Adrenal gland (tissue), 12 donors: Measurements from ENCODE around the gene IRF9. TPM values are rescaled to one million over a fixed set of nuclear protein-coding genes. Genes with fewer than 3 reads are reported as not detected.

Experiments used
- DNase-seq, 7 donors: peaks; one replicate each; pipeline ENCODE4 v3.0.0-alpha.2; 2019 to 2020
- H3K27ac ChIP-seq, 5 donors: fragments of 200-600 bp; sonication (generic) in 4 of 5; 1 replicate in 3 of 5; 2 replicates in 2 of 5; pipeline versions ENCODE4 v1.5.1 to v1.8.0; 2016 to 2020; ENCODE audit warnings: mild to moderate bottlenecking in 1 of 5
- H3K27me3 ChIP-seq: fragments of 200-600 bp; 2 replicates; pipeline ENCODE4 v1.8.0; 2021
- H3K36me3 ChIP-seq, 2 donors: fragments of 200-600 bp; replicated peaks in 1 of 2; 1 replicate in 1 of 2; 2 replicates in 1 of 2; pipeline versions ENCODE4 v1.5.1 to v1.8.0; 2018 to 2022
- H3K4me1 ChIP-seq, 2 donors: fragments of 200-600 bp; replicated peaks in 1 of 2; 1 replicate in 1 of 2; 2 replicates in 1 of 2; pipeline versions ENCODE4 v1.5.1 to v1.8.0; 2018 to 2021
- H3K4me3 ChIP-seq, 4 donors: fragments of 200-600 bp; sonication (generic) in 3 of 4; one replicate each; pipeline ENCODE4 v1.5.1; 2016 to 2018
- H3K9me3 ChIP-seq, 3 donors: fragments of 200-600 bp; sonication (generic) in 1 of 3; replicated peaks in 1 of 3; 1 replicate in 2 of 3; 2 replicates in 1 of 3; pipeline versions ENCODE4 v1.5.1 to v1.8.0; 2016 to 2021
- CTCF ChIP-seq, 6 experiments: fragments of 450-650 bp in 4 of 6; fragments of 200-600 bp in 2 of 6; sonication (generic) in 1 of 6; IDR thresholded peaks; 1 replicate in 5 of 6; 2 replicates in 1 of 6; pipeline versions ENCODE4 v1.5.1 to v1.8.0; 2016 to 2021; ENCODE audit warnings: antibody characterized with exemption in 6 of 6, mild to moderate bottlenecking in 2 of 6, moderate library complexity in 1 of 6
- POLR2A ChIP-seq, 2 donors: fragments of 450-650 bp; IDR thresholded peaks; one replicate each; pipeline ENCODE4 v1.6.1; 2017; ENCODE audit warnings: antibody characterized with exemption in 2 of 2, mild to moderate bottlenecking in 2 of 2, moderate library complexity in 1 of 2
- WGBS, 4 donors: extraction: QIAGEN DNeasy Blood & Tissue Kit in 2 of 4; methylation state at CpG; one replicate each; pipeline versions ENCODE4 v1.1.5 to v1.1.7; 2013 to 2017; 5-methylcytosine and 5-hydroxymethylcytosine counted together
- intact Hi-C, 2 donors: fragments of 100-400 bp; cut with DNase I; formaldehyde crosslinking; loops; one replicate each; pipeline versions ENCODE4 v1.14.1 to v1.15.0; 2022 to 2023
- polyA plus RNA-seq, 3 donors: library from polyadenylated mRNA; stranded (reverse); fragments of 200-250 nt in 2 of 3; fragments of 350-450 nt in 1 of 3; fragmentation: Illumina TruSeq in 1 of 3; extraction: RNeasy Lipid Tissue Mini Kit (QIAGEN cat#74804) in 1 of 3; gene quantifications; one replicate each; pipeline ENCODE4 v1.2.3, GENCODE V29; 2013 to 2014
- total RNA-seq, 9 donors: library from RNA; depleted of rRNA in 4 of 9; stranded (reverse); fragments of >200 nt in 4 of 9; fragments of 120-200 nt in 1 of 9; fragmentation: NEBNext Ultra II Directional in 1 of 9; extraction: Animal tissue kit (Norgen Biotek cat#: 25700) in 1 of 9; gene quantifications; one replicate each; pipeline versions ENCODE4 v1.1.0 to v1.2.4, GENCODE V29; 2013 to 2023
- donor health status: healthy with polysubstance abuse.
- donor health status: Bipolar disorder and iron deficiency.
- donor health status: DM: yes; HTN: yes; CAD: no.
- donor health status: DM: no; HTN: no; CAD: no.
- donor health status: DM: no; HTN: no; CAD: no.
- donor health status: DM: yes; HTN: yes; CAD: no.

Gene IRF9
- total and polyA plus RNA-seq, 12 donors, result 32.4 to 151 (median 103) TPM

GRCh38 chr14:24206260-24207103, 45.4 kb downstream of the IRF9 start:
- no peaks in the 10 kb centered on the region for H3K9me3 ChIP-seq
- peaks cover 0 to under 1% of the 10 kb centered on the region in 2 donors for H3K4me1 ChIP-seq
- no peaks in the 10 kb centered on the region for H3K27me3 ChIP-seq
- intact Hi-C loops, result no loop called here
- WGBS, 4 donors, result 81 to 99% (median 85%) methylated on average over 6 to 11 of the region's 11 CpGs
- peaks cover 0 to 57% of the 10 kb centered on the region in 2 donors for H3K36me3 ChIP-seq
- TF ChIP-seq POLR2A (IDR thresholded peaks at IDR 0.05), result no peak
- no peak for TF ChIP-seq CTCF (IDR thresholded peaks at IDR 0.05)
- peak in 3 of 7 donors; percentile 6 to 35 (median 16) for DNase-seq
- H3K27ac ChIP-seq, result no peak overlapping the region
- no peak overlapping the region for H3K4me3 ChIP-seq

GRCh38 chr14:24207104-24207551, 46.1 kb downstream of the IRF9 start:
- Histone ChIP-seq H3K27me3 (no peaks in the 10 kb centered on the region), H3K9me3 (no peaks in the 10 kb centered on the region), H3K4me3 (no peak overlapping the region), H3K4me1 (peaks cover 4 to 7% of the 10 kb centered on the region in 2 donors), H3K36me3 (peaks cover 0 to 57% of the 10 kb centered on the region in 2 donors), H3K27ac (no peak overlapping the region)
- DNase-seq, result peak in 3 of 7 donors; percentile 11 to 14 (median 14)
- intact Hi-C loops, result no loop called here
- WGBS, 4 donors, result 86 to 95% (median 95%) methylated on average over 5 of the region's 5 CpGs
- no peak for TF ChIP-seq CTCF (IDR thresholded peaks at IDR 0.05)
- TF ChIP-seq POLR2A (IDR thresholded peaks at IDR 0.05), result no peak

DNA sequence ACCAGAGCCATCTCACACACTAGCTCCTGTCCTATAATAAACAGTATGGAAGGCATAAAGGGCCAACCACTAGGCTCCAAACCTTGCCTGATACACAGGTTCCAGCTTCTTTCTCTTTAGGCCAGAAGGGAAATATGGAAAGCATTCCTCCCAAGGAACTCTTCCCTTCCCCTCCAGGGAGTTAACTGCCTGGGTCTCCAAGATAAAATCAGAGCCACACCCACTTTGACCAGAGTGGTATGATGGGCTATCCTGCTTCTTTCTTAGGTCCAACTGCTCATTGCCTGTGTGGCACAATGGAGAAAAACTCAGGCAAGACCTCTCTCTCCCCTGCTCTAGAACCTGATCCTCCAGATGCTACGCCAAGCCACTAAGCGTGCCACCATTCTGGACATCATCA, 46.6 kb downstream of the IRF9 start:
- TF ChIP-seq CTCF (IDR thresholded peaks at IDR 0.05), result no peak
- TF ChIP-seq POLR2A (IDR thresholded peaks at IDR 0.05), result no peak
- peak in 1 of 7 donors; percentile 4 for DNase-seq
- no peaks in the 10 kb centered on the region for H3K9me3 ChIP-seq
- no peak overlapping the region for H3K27ac ChIP-seq
- no peaks in the 10 kb centered on the region for H3K27me3 ChIP-seq
- intact Hi-C loops, result no loop called here
- H3K4me1 ChIP-seq, result peaks cover 7 to 12% of the 10 kb centered on the region in 2 donors
- no peak overlapping the region for H3K4me3 ChIP-seq
- peaks cover 0 to 57% of the 10 kb centered on the region in 2 donors for H3K36me3 ChIP-seq
- 94 to 100% (median 99%) methylated on average over 2 of the region's 2 CpGs for WGBS, 4 donors

DNA sequence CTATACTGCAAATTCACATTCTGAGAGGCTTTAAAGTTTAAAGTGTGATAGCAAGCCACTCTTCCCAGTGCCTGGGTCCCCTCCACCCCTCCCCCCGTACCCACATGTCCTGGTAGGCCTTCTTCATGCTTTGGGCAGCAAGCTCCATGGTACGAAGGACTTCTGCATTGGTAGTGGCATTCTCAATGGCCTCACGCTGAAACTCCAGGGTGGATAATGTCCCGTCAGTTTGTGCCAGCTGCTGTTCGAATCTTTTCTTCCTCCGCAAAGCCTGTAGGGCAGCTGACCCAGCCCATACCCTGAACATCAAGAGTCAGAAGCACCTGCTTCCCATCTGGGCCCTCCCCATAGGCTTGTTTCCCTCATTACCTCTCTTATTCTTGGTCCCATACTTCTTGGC, 50.2 kb downstream of the IRF9 start:
- 93 to 97% (median 96%) methylated on average over 6 of the region's 6 CpGs for WGBS, 4 donors
- Histone ChIP-seq H3K4me1 (peaks cover 17 to 25% of the 10 kb centered on the region in 2 donors), H3K36me3 (peaks cover 0 to 49% of the 10 kb centered on the region in 2 donors), H3K4me3 (no peak overlapping the region), H3K27ac (no peak overlapping the region), H3K27me3 (no peaks in the 10 kb centered on the region), H3K9me3 (no peaks in the 10 kb centered on the region)
- intact Hi-C loops, result no loop called here
- TF ChIP-seq POLR2A (IDR thresholded peaks at IDR 0.05) (no peak), CTCF (IDR thresholded peaks at IDR 0.05) (no peak)
- peak in 2 of 7 donors; percentile 9 to 22 for DNase-seq
